Testis (tissue), 3 donors: ENCODE measurements around the gene FCF1. TPM values are rescaled to one million over a fixed set of nuclear protein-coding genes. Genes with fewer than 3 reads are reported as not detected.

Experiments
- DNase-seq: peaks from one replicate; pipeline ENCODE4 v3.0.0-alpha.2; 2019
- H3K27ac ChIP-seq, 2 donors: fragments of 200-600 bp; sonication (generic); one replicate each; pipeline ENCODE4 v1.5.1; 2019
- H3K27me3 ChIP-seq: fragments of 200-600 bp; sonication (generic); one replicate; pipeline ENCODE4 v1.5.1; 2019
- H3K36me3 ChIP-seq: fragments of 200-600 bp; sonication (generic); one replicate; pipeline ENCODE4 v1.5.1; 2017; ENCODE audit warnings: low read depth; ENCODE audit errors: missing control alignments
- H3K4me1 ChIP-seq: fragments of 200-600 bp; sonication (generic); one replicate; pipeline ENCODE4 v1.5.1; 2019
- H3K4me3 ChIP-seq, 2 donors: fragments of 200-600 bp; sonication (generic); one replicate each; pipeline ENCODE4 v1.5.1; 2017 to 2019
- H3K9me3 ChIP-seq: fragments of 200-600 bp; sonication (generic); one replicate; pipeline ENCODE4 v1.5.1; 2017
- CTCF ChIP-seq, 3 experiments: fragments of 450-650 bp in 2 of 3; fragments of 200-600 bp in 1 of 3; sonication (generic) in 1 of 3; IDR thresholded peaks; one replicate each; pipeline ENCODE4 v1.5.1; 2016 to 2019; ENCODE audit warnings: antibody characterized with exemption in 3 of 3, mild to moderate bottlenecking in 2 of 3, moderate library complexity in 1 of 3
- POLR2A ChIP-seq: fragments of 450-650 bp; IDR thresholded peaks from one replicate; pipeline ENCODE4 v1.6.1; 2017; ENCODE audit warnings: antibody characterized with exemption, mild to moderate bottlenecking, moderate library complexity
- WGBS, 2 donors: methylation state at CpG; one replicate each; pipeline ENCODE4 v1.1.5; 2018; 5-methylcytosine and 5-hydroxymethylcytosine counted together
- intact Hi-C: fragments of 100-400 bp; cut with DNase I; formaldehyde crosslinking; loops from one replicate; pipeline ENCODE4 v1.15.1; 2023; ENCODE audit warnings: low total_unique reads
- polyA plus RNA-seq: library from polyadenylated mRNA; stranded (reverse); fragments of 350-450 nt; fragmentation: Illumina TruSeq; extraction: RNeasy Lipid Tissue Mini Kit (QIAGEN cat#74804); gene quantifications from one replicate; pipeline ENCODE4 v1.2.3, GENCODE V29; 2014; ENCODE audit warnings: low read depth, low replicate concordance; ENCODE audit not compliant: insufficient read depth
- total RNA-seq, 2 donors: library from RNA; depleted of rRNA; stranded (reverse); fragments of >200 nt; gene quantifications; one replicate each; pipeline ENCODE4 v1.2.3, GENCODE V29; 2016

FCF1 gene
- total and polyA plus RNA-seq, 3 donors from 2014 or later: 29.9 to 43.5 (median 30.9) TPM

- no peaks in the 10 kb centered on the region for H3K36me3 ChIP-seq
- intact Hi-C loops: no loop called here
- no peak overlapping the region for H3K4me3 ChIP-seq
- no peaks in the 10 kb centered on the region for H3K27me3 ChIP-seq
- WGBS, 2 donors: 89 to 90% methylated on average over 1 of the region's 1 CpG
- H3K4me1 ChIP-seq: no peaks in the 10 kb centered on the region
- no peak overlapping the region for H3K27ac ChIP-seq
- DNase-seq: no peak
- no peak for TF ChIP-seq CTCF (IDR thresholded peaks at IDR 0.05)
- TF ChIP-seq POLR2A: no peak
- no peaks in the 10 kb centered on the region for H3K9me3 ChIP-seq
These were observed 43.7 kb upstream of the FCF1 start for GRCh38 chr14:74669256-74669655.

GRCh38 chr14:74669846-74670245 is 43.1 kb upstream of the FCF1 start:
- TF ChIP-seq CTCF (IDR thresholded peaks at IDR 0.05) (no peak), POLR2A (no peak)
- Histone ChIP-seq H3K4me3 (no peak overlapping the region), H3K27ac (no peak overlapping the region), H3K9me3 (no peaks in the 10 kb centered on the region), H3K36me3 (no peaks in the 10 kb centered on the region), H3K4me1 (no peaks in the 10 kb centered on the region), H3K27me3 (no peaks in the 10 kb centered on the region)
- 94 to 96% methylated on average over 10 of the region's 10 CpGs for WGBS, 2 donors
- intact Hi-C loops: no loop called here
- no peak for DNase-seq

GRCh38 chr14:74670726-74671411 is 42.1 kb upstream of the FCF1 start:
- H3K27ac ChIP-seq: no peak overlapping the region

GRCh38 chr14:74671789-74672188 is 41.2 kb upstream of the FCF1 start:
- intact Hi-C loops: no loop called here
- DNase-seq: no peak
- TF ChIP-seq POLR2A (no peak), CTCF (IDR thresholded peaks at IDR 0.05) (no peak)
- Histone ChIP-seq H3K27me3 (no peaks in the 10 kb centered on the region), H3K9me3 (no peaks in the 10 kb centered on the region), H3K36me3 (no peaks in the 10 kb centered on the region), H3K27ac (no peak overlapping the region), H3K4me1 (no peaks in the 10 kb centered on the region), H3K4me3 (no peak overlapping the region)
- WGBS, 2 donors: 66% methylated on average over 4 of the region's 4 CpGs

More at GRCh38 chr14:74670726-74671411, 42.1 kb upstream of the FCF1 start:
- TF ChIP-seq POLR2A: no peak
- TF ChIP-seq CTCF (IDR thresholded peaks at IDR 0.05): no peak
- intact Hi-C loops: no loop called here
- Histone ChIP-seq H3K4me3 (no peak overlapping the region), H3K36me3 (no peaks in the 10 kb centered on the region), H3K27me3 (no peaks in the 10 kb centered on the region), H3K4me1 (no peaks in the 10 kb centered on the region), H3K9me3 (no peaks in the 10 kb centered on the region)
- 87 to 96% methylated on average over 9 of the region's 9 CpGs for WGBS, 2 donors
- no peak for DNase-seq

GRCh38 chr14:74673768-74674167 is 39.2 kb upstream of the FCF1 start:
- intact Hi-C loops: no loop called here
- DNase-seq: no peak
- no peaks in the 10 kb centered on the region for H3K36me3 ChIP-seq
- H3K4me1 ChIP-seq: no peaks in the 10 kb centered on the region
- TF ChIP-seq POLR2A: no peak
- no peak for TF ChIP-seq CTCF (IDR thresholded peaks at IDR 0.05)
- H3K27me3 ChIP-seq: no peaks in the 10 kb centered on the region
- 70 to 81% methylated on average over 4 of the region's 4 CpGs for WGBS, 2 donors
- no peak overlapping the region for H3K27ac ChIP-seq
- no peaks in the 10 kb centered on the region for H3K9me3 ChIP-seq
- no peak overlapping the region for H3K4me3 ChIP-seq
